GM23248 (cell line): Measurements from ENCODE around the gene GHRL. TPM values are rescaled to one million over a fixed set of nuclear protein-coding genes. Genes with fewer than 3 reads are reported as not detected.

ENCODE experiments used
- DNase-seq: peaks from one replicate; pipeline ENCODE4 v3.0.0-alpha.2; 2015
- H2AFZ ChIP-seq: fragments of 200-600 bp; sonication (generic); 2 replicates; pipeline ENCODE4 v1.6.1; 2016; ENCODE audit warnings: antibody characterized with exemption
- H3F3A ChIP-seq: fragments of 200-600 bp; sonication (generic); 2 replicates; pipeline ENCODE4 v1.6.1; 2016; ENCODE audit warnings: mild to moderate bottlenecking, antibody characterized with exemption, mixed run types; ENCODE audit not compliant: insufficient read depth
- H3K27ac ChIP-seq: fragments of 200-600 bp; sonication (generic); 2 replicates; pipeline ENCODE4 v1.5.1; 2016; ENCODE audit warnings: mild to moderate bottlenecking
- H3K27me3 ChIP-seq: fragments of 200-600 bp; sonication (generic); replicated peaks from 2 replicates; pipeline ENCODE4 v1.6.1; 2016; ENCODE audit warnings: mild to moderate bottlenecking; ENCODE audit not compliant: insufficient read depth
- H3K36me3 ChIP-seq: fragments of 200-600 bp; sonication (generic); 2 replicates; pipeline ENCODE4 v1.6.1; 2016; ENCODE audit warnings: low read depth, mild to moderate bottlenecking
- H3K4me1 ChIP-seq: fragments of 200-600 bp; sonication (generic); 2 replicates; pipeline ENCODE4 v1.6.1; 2016; ENCODE audit warnings: mild to moderate bottlenecking; ENCODE audit not compliant: insufficient read depth
- H3K4me2 ChIP-seq: fragments of 200-600 bp; sonication (generic); one replicate; pipeline ENCODE4 v1.6.1; 2016; ENCODE audit warnings: mild to moderate bottlenecking; ENCODE audit not compliant: unreplicated experiment
- H3K4me3 ChIP-seq: fragments of 200-600 bp; sonication (generic); 2 replicates; pipeline ENCODE4 v1.5.1; 2016; ENCODE audit warnings: mild to moderate bottlenecking
- H3K79me2 ChIP-seq: fragments of 200-600 bp; sonication (generic); 2 replicates; pipeline ENCODE4 v1.6.1; 2016; ENCODE audit warnings: mild to moderate bottlenecking; ENCODE audit not compliant: insufficient read depth
- H3K9ac ChIP-seq: fragments of 200-600 bp; sonication (generic); 2 replicates; pipeline ENCODE4 v1.6.1; 2016; ENCODE audit warnings: mild to moderate bottlenecking
- H3K9me2 ChIP-seq: fragments of 200-600 bp; sonication (generic); 2 replicates; pipeline ENCODE4 v1.6.1; 2016; ENCODE audit warnings: mixed run types, mild to moderate bottlenecking, moderate library complexity; ENCODE audit not compliant: insufficient read depth
- H3K9me3 ChIP-seq: fragments of 200-600 bp; sonication (generic); one replicate; pipeline ENCODE4 v1.6.1; 2017; ENCODE audit warnings: low read depth
- H4K20me1 ChIP-seq: fragments of 200-600 bp; sonication (generic); 2 replicates; pipeline ENCODE4 v1.6.0; 2016; ENCODE audit not compliant: insufficient read depth
- EZH2 ChIP-seq: fragments of 200-600 bp; sonication (generic); IDR thresholded peaks from 2 replicates; pipeline ENCODE4 v1.6.1; 2018; ENCODE audit warnings: antibody characterized with exemption, mild to moderate bottlenecking; ENCODE audit not compliant: insufficient read depth, poor library complexity, severe bottlenecking
- EZH2phosphoT487 ChIP-seq: fragments of 200-600 bp; sonication (generic); IDR thresholded peaks from 2 replicates; pipeline ENCODE4 v1.6.1; 2018; ENCODE audit warnings: antibody characterized with exemption, moderate library complexity, mild to moderate bottlenecking, low read depth; ENCODE audit not compliant: insufficient read depth
- WGBS, 2 experiments: methylation state at CpG; one replicate each; pipeline ENCODE4 v1.1.6; 2015 to 2017; ENCODE audit warnings: low lambda C conversion rate in 2 of 2, low coverage in 1 of 2; ENCODE audit errors: missing lambda C conversion rate in 2 of 2; 5-methylcytosine and 5-hydroxymethylcytosine counted together
- in situ Hi-C: fragments of 300-500 bp; cut with MboI; formaldehyde crosslinking; loops from 2 replicates; pipeline ENCODE4 v1.15.0; 2020
- polyA plus RNA-seq: library from polyadenylated mRNA; unstranded; fragments of >200 nt; fragmentation: Nextera tagmentation; extraction: Ambion mirVana; gene quantifications from 2 replicates; pipeline ENCODE4 v1.2.1, GENCODE V29; 2016
- total RNA-seq: library from RNA; depleted of rRNA; stranded (reverse); fragments of >200 nt; shearing (Covaris generic); gene quantifications from 2 replicates; pipeline ENCODE4 v1.2.3, GENCODE V29; 2014

Gene GHRL
- total and polyA plus RNA-seq, 2 experiments from 2014 or later: 0.71 TPM; not detected in 1

GRCh38 chr3:10339376-10339955, 46.7 kb upstream of the GHRL start:
- Histone ChIP-seq H3K9me2 (no peaks in the 10 kb centered on the region), H3K79me2 (no peaks in the 10 kb centered on the region), H3K9ac (no peak overlapping the region), H2AFZ (no peak overlapping the region), H3K4me1 (no peaks in the 10 kb centered on the region), H3F3A (no peaks in the 10 kb centered on the region), H3K27ac (no peak overlapping the region), H3K4me2 (no peak overlapping the region), H3K27me3 (peaks cover 11% of the 10 kb centered on the region; the same call in 1 of the 2 replicates), H3K36me3 (no peaks in the 10 kb centered on the region), H3K9me3 (no peaks in the 10 kb centered on the region), H3K4me3 (no peak overlapping the region), H4K20me1 (no peaks in the 10 kb centered on the region)
- DNase-seq: no peak
- TF ChIP-seq EZH2 (no peak), EZH2phosphoT487 (no peak)
- 66 to 67% methylated on average over 8 of the region's 8 CpGs for WGBS, 2 experiments
- in situ Hi-C loops: no loop called here

- WGBS, 2 experiments: 69 to 77% methylated on average over 11 to 12 of the region's 12 CpGs
- in situ Hi-C loops: no loop called here
- Histone ChIP-seq H4K20me1 (no peaks in the 10 kb centered on the region), H3K9me2 (no peaks in the 10 kb centered on the region), H3K4me2 (no peak overlapping the region), H3K79me2 (no peaks in the 10 kb centered on the region), H3K9ac (no peak overlapping the region), H3K36me3 (no peaks in the 10 kb centered on the region), H3K27me3 (peaks cover 11% of the 10 kb centered on the region; the same call in 1 of the 2 replicates), H2AFZ (no peak overlapping the region), H3K27ac (no peak overlapping the region), H3K4me1 (no peaks in the 10 kb centered on the region), H3F3A (no peaks in the 10 kb centered on the region), H3K4me3 (no peak overlapping the region), H3K9me3 (no peaks in the 10 kb centered on the region)
- no peak for DNase-seq
- TF ChIP-seq EZH2phosphoT487: no peak
- no peak for TF ChIP-seq EZH2
Measured at GRCh38 chr3:10338591-10339353, 46.0 kb upstream of the GHRL start.

GRCh38 chr3:10338164-10338470, 45.4 kb upstream of the GHRL start:
- Histone ChIP-seq H3F3A (no peaks in the 10 kb centered on the region), H3K4me3 (no peak overlapping the region), H3K36me3 (no peaks in the 10 kb centered on the region), H4K20me1 (no peaks in the 10 kb centered on the region), H3K9me2 (no peaks in the 10 kb centered on the region), H3K4me1 (no peaks in the 10 kb centered on the region), H2AFZ (no peak overlapping the region), H3K4me2 (no peak overlapping the region), H3K27ac (no peak overlapping the region), H3K27me3 (peaks cover 11% of the 10 kb centered on the region; the same call in 1 of the 2 replicates), H3K9me3 (no peaks in the 10 kb centered on the region), H3K79me2 (no peaks in the 10 kb centered on the region), H3K9ac (no peak overlapping the region)
- no peak for DNase-seq
- 63 to 64% methylated on average over 16 of the region's 16 CpGs for WGBS, 2 experiments
- TF ChIP-seq EZH2phosphoT487 (no peak), EZH2 (no peak)
- in situ Hi-C loops: no loop called here

- Histone ChIP-seq H4K20me1 (no peaks in the 10 kb centered on the region), H3K27me3 (peaks cover 14% of the 10 kb centered on the region), H3F3A (no peaks in the 10 kb centered on the region), H3K27ac (no peak overlapping the region), H3K9me2 (no peaks in the 10 kb centered on the region), H2AFZ (no peak overlapping the region), H3K4me2 (no peak overlapping the region), H3K36me3 (no peaks in the 10 kb centered on the region), H3K79me2 (no peaks in the 10 kb centered on the region), H3K4me3 (no peak overlapping the region), H3K9me3 (no peaks in the 10 kb centered on the region), H3K4me1 (no peaks in the 10 kb centered on the region), H3K9ac (no peak overlapping the region)
- WGBS, 2 experiments: 55 to 59% methylated on average over 16 to 20 of the region's 20 CpGs
- no peak for TF ChIP-seq EZH2phosphoT487
- no peak for TF ChIP-seq EZH2
- in situ Hi-C loops: no loop called here
- no peak for DNase-seq
Measured at GRCh38 chr3:10337323-10338163, 44.8 kb upstream of the GHRL start.
